NCI-H146 (cell line): ENCODE measurements around the gene FAM222B.
"Not testable (repeated sequence)": the region's sequence is repeated elsewhere in the genome, so short reads cannot be mapped to it uniquely, and the experiment has no call there.

Source experiments
- DNase-seq: peaks from one replicate; lab custom pipeline; 2025; lab: John Stamatoyannopoulos, UW

The FAM222B gene

DNA sequence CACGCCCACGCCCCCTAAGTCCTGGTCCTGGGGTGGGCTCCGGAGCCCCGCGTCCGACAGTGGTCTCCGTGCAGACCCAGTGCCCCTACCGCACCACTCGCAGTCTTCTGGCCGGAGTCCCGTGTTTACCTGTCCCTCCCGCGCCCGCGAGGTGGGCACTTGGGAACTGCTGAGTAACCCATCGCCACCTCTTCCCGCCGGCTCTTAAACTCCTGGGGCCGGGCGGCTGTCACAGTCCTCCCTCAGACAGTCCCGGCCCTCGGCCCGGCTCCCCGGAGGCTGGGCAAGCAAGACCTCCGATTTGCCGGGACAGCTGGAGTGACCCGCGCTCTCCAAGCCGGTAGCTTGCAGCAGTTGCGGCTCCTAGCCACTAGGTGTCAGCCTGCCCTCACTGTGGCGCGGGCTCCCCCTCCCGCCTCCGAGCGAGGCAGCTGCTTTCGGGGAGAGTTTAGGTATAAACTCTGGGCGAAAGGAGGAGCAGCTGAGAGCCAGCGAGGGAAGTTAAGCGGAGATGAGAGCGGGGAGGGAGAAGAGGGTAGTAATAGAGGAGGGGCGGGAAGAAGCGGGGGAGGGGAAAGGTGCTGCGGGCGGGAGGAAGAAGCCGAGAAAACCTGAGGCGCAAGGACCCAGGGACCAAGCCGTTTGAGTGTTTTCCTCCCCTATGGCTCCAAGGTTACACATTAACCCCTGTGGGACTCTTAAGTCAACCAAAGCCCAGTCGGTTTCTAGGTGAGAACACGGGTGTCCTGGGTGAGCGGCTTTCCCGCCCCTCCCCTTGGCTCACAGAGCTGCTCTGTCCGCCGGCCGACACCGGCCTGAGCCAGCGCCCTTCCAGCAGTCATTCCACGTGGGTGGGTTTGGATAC lies 115.7 kb downstream of the FAM222B start:
- peak; percentile 94 for DNase-seq

DNA sequence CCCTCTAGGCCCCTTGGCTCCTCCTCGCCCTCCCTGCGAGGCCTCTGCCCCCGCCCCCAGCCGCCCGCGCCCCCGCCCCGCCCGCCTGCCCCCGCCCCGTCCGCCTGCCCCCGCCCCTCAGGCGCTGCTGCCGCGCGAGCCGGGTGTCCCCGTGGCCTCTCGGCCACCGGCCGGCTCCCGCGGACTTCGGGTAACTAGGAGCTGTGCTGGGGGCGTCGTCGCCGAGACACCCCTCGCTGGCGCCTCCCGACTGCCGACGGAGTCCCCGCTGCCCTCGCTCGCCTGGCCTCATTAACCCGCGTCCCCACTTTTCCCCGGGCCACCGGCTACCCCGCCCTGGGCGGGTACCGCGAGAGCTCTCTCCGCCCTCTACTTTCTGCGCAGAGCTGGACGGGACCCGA lies 116.4 kb downstream of the FAM222B start, which contains the start of gene TLCD1:
TSS of gene TLCD1 (minus strand) at position 8 of the 401 bp plus-strand sequence. CDS start 136 bp downstream, outside the sequence.
- DNase-seq, result no peak

DNA sequence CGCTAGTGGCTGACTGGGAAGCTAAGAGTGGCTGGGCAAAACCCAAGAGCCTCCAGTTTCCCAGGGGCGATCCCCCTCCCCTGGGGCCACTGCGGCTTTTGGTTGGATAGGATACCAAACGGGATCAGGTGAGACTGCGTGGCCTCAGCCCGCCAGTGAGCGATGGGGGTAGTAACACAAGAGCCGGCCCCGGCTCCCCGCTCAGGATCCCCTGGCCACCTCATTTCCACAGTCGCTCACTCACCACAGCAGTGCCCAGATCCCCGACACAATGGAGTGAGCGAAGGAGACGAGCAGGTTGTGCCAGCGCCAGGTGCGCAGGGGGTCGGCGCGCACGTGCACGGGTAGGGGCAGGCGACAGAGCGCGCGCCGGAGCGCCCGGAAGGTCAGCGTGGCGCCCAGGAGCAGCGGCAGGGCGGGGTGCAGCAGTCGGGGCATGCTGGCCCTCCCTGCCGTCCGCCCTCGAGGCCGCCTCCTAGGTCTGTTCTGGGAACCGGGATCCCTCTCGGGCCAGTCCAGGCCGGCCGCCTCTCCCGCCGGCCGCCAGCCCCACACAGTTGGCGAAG lies 116.8 kb downstream of the FAM222B start:
- peak; percentile 89 for DNase-seq

DNA sequence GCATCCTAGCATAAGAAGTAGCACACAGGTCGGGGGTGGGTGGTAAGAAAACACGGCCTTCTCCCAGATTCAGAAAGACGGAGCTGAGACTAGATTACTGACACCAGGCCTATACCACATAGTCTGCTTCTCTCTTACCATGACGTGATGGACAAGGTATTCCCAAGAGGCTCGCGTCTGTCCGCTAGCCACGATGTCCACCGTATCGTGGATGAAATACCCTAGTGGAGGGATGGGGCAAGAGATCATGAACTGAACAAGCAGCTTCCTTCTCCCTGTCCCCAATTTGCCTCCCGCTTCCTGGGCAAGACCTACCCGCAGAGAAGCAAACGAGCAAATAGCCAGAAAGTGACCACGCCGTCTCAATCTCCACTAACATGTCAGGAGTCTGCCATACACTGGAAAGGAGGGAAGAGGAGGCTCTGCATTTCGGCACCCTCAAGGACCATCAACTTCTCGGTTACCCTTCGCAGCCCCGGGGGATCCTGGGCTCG lies 117.4 kb downstream of the FAM222B start:
- DNase-seq, result peak; percentile 48

DNA sequence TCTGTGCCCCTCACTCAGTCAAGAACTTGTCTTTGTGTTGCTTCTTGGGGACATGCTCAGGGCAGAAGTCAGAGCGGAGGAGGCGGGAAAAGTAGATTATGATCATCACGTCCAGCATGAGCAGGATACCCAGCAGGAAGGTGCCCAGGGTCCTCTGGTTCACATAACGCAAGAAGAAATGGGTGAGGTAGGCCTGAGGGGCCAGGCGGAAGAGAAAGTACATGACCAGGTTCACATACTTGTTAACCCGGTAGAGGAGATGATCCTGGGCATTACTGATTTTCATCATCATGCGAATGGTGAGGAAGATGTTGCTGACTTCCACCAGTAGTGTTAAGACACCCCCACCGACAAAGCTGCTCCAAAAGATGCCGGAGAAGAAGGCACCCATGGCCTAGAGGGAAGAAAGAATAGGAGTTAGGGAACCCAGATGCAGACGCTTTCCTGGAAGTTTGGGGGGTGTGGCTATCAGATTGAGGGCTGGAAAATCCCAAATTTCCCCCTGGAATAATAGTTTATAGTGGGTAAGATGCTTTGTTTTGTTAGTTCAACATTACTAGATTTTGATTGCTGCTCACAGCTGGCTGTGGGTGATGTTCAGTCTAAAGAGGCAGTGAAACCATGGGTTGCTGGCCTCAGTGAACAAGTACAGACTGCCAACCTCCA lies 118.0 kb downstream of the FAM222B start:
- no peak for DNase-seq

DNA sequence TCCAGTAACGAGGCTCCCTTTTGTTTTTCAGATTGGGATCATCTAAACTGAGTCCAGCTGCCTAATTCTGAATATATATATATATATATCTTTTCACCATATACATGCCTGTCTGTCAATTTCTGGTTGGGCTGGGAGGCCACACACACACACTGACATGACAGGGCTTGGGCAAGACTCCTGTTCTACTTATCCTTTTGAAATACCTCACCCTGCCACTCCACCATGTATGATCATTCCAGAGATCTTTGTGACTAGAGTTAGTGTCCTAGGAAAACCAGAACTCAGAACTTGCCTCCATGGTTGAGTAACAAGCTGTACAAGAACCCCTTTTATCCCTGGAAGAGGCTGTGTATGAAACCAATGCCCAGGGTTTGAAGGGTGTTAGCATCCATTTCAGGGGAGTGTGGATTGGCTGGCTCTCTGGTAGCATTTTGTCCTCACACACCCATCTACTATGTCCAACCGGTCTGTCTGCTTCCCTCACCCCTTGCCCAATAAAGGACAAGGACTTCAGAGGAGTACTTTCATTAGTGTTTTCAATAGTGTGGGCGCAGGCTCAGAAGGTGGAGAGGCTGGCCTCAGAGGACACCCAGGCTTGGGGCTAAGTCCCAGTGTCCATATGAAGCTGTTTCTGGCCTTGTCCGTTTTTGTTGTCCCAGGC lies 118.6 kb downstream of the FAM222B start:
- DNase-seq, result not testable (repeated sequence)

DNA sequence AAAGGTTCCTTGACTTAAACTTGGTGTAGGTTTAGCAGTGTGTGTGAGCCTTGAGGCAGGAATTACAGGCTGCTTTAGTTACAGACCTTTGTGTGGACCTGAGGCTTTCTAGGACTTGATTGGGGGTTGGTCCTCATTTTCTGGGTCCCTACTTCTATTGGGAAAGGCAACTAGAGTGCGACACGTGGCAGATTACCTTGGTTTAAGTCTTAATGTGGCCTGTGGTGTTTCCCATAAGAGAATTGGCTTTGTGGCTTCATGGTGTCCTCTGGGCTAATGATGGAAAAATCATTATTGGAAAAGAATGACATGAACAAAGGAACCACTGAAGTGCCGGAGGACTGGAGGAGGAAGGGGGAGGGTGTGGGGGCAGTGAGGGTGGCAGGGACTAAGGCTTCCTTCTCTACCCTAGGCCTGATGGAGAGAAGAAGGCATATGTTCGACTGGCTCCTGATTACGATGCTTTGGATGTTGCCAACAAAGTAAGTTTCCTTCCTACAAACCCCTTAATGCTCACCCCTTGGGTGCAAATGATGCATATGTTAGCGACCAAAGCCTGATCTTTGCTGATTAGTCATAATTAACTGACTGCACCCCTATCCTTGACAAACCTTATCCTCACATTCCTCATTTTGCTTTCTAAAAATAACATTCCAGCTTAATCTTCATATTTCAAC lies 119.3 kb downstream of the FAM222B start:
- DNase-seq, result no peak

DNA sequence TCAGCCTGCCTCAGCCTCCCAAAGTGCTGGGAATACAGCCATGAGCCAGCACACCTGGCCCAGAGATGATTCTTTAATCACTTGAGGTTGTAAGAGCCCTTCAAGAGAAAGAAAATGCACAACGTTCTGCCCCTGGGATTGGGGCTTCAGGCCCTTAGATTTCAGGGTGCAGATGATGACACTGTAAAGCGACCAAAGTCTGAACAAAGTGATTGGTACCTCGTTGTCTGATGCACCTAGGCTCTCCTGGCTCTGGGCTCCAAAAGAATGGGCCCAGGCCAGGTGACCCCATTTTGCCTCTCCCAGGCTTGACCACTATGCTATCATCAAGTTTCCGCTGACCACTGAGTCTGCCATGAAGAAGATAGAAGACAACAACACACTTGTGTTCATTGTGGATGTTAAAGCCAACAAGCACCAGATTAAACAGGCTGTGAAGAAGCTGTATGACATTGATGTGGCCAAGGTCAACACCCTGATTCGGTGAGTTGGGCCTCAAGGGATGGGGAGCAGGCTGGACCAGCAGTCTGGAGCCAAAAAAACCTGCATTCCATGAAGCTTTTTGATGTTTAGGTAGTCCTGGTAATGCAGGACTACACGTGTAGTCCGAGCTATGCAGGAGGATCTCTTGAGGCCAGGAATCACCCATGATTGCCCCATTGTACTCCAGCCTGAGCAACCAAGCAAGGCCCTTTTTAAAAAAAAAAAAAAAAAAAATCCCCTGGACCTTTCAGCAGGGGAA lies 120.0 kb downstream of the FAM222B start:
- no peak for DNase-seq

DNA sequence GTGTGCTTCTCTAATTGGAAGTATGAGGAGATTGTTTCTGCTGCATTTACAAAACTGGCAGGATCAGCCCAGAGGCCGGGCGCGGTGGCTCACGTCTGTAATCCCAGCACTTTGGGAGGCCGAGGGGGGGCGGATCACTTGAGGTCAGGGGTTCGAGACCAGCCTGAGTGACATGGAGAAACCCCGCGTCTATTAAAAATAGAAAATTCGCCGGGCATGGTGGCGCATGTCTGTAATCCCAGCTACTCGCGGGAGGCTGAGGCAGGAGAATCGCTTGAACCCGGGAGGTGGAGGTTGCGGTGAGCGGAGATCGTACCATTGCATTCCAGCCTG lies 121.6 kb downstream of the FAM222B start:
- DNase-seq, result not testable (repeated sequence)

DNA sequence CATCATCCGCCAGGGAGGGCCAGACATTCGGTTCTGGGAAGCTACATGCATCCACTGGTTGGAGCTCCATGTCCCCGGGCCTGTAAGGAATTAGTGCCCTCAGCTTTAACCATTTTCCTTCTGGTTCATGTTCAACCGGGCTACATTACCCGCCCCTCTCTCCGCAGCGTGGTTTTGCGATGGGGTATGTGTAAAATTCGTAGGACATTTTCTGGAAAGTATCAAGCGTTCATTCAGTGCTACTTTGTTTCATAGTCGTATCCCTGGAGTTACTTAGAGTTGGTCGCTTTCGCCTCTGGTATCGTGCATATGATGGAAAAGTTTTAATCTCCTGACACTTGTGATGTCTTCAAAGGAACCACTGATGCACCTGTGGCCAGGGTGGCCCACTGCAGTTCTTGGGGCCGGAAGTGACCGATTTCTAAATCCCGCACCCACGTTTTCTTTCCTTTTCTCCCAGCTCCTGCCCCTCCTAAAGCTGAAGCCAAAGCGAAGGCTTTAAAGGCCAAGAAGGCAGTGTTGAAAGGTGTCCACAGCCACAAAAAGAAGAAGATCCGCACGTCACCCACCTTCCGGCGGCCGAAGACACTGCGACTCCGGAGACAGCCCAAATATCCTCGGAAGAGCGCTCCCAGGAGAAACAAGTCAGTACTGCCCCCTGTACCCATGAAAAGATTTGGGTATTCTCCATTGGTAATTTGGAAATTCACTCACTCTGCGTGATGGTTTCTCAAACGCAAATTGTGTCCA lies 122.2 kb downstream of the FAM222B start:
- DNase-seq, result no peak

DNA sequence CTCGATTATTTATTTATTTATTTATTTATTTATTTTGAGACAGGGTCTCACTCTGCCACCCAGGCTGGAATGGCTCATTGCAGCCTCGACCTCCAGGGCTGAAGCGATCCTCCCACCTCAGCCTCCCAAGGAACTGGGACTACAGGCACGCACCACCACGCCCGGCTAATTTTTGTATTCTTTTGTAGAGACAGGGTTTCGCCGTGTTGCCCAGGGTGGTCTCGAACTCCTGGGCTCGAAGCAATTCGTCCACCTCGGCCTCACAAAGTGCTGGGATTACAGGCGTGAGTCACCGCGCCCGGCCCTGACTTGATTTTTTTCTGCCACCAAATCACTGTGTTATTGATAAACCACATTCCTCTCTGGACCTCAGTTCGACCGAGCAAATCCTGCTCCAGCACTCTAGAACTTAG lies 123.6 kb downstream of the FAM222B start:
- DNase-seq, result no peak

DNA sequence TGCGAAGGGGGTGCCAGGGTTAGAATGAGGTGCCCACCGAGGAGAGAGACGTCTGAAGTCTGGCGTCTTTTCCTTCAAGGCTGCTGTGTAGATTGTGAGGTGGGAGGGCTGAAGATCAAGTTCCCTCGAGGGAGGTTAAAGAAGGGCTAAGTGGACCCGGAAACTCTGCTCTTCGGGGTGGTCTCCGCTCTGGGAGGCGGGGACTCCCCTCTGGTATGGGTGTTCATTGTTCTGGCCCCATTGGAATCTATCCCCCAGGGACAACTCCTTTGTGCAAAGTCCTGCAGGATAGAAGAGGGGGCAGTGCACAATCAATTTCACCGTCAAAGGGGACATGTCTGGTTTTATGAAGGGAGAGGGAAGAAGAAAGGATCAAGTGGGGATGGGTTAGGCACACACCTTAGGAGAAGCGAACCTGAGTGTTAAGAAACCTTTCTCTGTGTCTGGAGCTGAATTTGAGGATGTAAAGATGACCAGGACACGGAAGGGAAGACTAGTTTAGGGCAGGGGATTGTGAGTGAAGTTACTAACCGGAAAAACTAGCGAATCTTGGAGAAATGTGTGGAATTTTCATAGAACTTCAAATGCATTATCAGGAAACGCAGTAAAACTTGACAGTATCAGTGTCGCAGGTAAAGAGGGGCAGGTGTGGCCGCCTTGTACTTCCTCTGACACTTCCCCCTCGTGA lies 124.1 kb downstream of the FAM222B start:
- DNase-seq, result no peak

DNA sequence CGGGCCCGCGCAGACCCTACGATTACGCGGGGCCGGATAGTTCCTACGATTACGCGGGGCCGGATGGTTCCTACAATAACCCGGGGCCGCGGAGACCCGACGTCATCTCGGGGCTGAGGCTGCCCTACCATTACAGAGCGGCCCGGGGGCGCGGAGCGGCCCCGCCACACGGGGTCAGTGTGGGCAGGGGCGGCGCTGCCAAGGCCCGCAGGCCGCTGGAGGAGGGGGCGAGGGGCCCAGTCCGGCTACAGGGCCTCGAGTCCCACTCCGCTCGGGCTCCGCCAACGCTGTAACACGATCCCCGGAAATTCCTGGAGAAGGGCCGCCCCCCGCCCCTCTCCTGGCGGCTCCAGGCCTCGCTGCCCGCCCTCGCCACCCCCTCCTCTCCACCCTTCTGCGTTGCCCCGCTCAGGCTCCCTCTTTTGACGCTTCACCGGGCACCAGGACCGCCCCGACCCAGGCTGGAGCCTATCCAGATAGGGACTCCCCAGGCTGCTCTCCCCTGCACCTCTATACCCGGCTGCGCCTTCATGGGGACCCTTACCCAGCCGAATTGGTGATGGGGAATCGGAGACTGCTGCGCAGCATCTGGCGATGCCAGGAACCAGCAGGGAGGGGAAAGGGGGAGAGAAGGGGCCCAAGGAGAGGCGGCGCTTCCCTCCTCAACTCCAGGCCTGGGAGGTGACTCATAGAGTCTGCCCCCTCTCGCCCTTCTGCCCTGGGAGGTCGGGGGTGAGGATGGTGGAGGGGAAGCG lies 124.8 kb downstream of the FAM222B start, which contains the start of gene RAB34:
TSS of gene RAB34 (minus strand) at position 291 of the 755 bp plus-strand sequence. CDS start 602 bp downstream, outside the sequence.
- DNase-seq, result peak; percentile 81

DNA sequence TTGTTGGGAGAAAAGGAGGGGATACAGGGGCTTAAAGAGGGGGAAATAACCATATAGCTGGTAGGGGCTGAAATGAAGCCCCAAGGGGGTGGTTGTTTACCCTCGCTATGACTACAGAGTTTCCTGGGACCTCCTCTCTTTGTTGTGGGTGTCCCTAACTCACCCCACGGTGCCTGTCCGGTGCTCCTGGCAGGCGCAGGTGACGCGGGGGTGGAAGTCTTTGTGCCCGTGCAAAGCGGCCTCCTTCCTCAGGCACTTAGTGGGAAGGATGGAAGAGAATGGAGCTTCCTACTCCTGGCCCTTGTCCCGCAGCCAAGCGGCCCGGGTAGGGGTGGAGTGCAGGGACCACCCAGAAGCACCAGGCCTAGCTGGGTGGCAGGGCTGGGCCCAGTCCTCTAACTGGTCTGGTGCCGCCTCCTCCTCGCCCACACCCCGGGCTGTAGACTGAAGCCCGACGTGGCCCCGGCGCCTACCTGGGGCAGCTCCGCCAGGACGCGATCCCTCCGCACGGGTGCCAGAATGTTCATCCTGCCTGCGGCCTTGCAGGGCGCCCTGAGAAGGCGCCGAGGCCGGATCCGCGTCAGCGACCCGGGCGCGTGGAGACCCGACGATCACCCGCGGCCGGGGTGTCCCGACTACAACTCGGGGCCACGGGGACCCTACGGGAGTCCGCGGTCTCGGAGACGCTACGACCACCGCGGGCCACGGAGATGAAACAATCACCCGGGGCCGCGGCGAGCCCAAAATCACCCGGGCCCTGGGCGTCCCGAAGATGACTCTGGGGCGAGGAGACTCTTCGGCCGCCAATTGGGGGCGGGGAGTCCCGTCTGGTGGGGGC lies 125.6 kb downstream of the FAM222B start:
- no peak for DNase-seq

DNA sequence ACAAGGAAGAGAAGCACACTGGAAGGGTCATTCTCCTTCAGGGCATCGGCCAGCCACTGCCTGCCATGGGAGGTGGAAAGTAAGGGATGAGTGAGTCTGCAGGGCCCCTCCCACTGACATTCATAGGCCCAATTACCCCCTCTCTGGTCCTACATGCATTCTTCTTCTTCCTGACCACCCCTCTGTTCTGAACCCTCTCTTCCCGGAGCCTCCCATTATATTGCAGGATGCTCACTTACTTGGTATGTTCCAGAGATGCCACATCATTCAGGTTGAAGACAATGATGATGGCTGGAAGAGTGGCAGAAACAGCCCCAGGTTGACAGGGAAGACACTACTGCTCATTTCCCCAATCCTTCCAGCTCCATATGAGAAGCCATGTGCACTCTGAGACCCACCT lies 127.4 kb downstream of the FAM222B start:
- DNase-seq, result no peak

DNA sequence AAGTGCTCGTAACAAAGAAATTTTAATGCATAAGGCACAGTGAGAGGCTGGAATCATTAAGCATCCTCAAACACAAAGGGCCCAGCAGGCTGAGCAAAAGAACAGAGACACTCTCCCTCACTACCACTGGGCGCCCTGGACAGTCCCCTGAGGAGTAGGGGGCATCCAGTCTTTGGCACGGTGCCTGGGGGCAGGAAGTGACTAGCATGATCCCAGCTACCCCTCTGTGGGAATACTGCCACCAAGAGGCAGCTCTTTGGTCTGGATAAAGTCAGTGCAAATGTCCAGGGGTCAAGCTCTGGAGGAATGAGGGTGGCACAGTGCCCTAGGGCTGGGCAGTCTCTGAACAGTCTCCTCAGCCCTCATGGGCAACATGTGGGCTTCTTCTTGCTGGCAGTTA lies 128.3 kb downstream of the FAM222B start:
- no peak for DNase-seq

DNA sequence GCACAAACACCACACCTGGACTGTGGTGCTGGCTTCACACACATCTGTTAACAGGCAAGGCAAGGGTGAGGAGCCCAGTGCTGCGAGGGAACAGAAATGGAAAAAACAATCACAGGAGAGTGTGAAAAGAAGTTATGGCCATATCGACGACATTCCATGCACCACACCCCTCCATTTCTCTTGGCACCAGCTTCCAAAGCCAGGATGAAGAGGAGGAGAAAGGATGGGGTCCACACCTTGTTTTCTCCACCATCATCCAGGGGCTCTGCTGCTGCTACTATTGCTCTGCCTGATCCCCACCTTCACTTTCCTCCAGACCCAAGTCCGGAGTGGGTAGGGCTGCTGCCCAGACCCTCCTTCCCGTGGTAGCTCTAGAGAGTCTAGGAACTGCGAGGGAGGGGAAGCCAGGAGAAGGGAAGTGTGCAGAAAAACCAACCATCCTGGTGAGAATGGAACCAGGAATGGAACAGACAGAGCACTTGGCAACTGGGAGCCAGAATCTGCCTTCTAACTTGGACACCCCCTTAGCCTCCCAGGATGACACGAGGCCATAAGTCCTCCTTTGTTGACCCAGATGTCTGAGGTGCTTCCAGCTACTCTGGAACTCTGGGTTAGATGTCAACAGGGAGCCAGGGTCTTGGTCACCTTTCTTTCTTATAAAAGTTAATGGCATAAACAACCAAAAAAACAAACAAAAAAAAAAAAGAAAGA lies 129.7 kb downstream of the FAM222B start:
- no peak for DNase-seq
